NCI-H1105 (cell line): ENCODE results near the gene TOP3A.
A peak's percentile ranks its signal among the peaks of the same experiment; 100 is the strongest.
"Not testable (repeated sequence)": the region's sequence is repeated elsewhere in the genome, so short reads cannot be mapped to it uniquely, and the experiment has no call there.

Experiments used
- DNase-seq: peaks from one replicate; lab custom pipeline; 2025; lab: John Stamatoyannopoulos, UW

The TOP3A gene

DNA sequence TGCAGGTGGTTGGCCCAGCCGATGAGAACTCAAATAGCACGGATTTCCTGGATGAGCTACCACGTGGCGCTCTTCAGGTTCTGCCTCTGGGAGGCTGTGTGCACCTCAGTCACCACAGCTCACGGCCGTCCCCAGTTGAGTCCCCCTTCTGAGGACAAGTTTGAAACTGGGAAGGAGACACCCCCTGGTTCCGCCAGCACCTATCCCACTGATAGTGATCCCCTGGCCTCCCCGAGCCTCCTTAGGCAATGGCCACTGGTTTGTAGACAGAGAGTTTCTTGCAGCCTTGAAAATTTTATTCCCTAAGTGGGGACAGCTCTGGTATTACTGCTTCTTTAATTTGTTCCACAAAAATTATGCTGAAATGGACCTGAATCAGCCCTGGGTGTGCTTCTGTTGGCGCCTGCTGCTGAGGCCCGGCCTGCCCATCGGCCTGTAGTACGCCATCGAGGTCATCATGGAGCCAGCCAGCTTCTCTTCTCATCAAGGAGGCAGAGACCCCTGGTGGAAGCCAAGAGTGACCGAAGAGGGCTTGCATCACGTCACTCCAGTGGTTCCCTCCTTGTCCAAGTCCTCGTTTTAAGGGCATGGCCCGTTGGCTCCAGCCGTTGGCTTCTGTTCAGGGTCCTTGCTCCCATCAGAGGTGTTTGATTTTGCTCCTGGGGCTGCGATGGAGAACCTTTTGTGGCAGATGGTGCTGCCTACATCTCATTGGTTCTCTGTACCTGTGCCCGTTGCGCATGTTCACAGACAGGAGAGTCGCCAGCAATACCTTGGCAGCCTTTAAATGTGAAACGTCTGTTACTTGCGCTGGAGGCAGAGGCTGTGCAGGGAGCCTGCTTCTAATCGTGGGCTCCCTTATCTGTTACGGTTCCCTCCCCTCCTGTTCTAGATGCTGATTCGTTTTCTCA, 9.6 kb upstream of the TOP3A start:
- no peak for DNase-seq

DNA sequence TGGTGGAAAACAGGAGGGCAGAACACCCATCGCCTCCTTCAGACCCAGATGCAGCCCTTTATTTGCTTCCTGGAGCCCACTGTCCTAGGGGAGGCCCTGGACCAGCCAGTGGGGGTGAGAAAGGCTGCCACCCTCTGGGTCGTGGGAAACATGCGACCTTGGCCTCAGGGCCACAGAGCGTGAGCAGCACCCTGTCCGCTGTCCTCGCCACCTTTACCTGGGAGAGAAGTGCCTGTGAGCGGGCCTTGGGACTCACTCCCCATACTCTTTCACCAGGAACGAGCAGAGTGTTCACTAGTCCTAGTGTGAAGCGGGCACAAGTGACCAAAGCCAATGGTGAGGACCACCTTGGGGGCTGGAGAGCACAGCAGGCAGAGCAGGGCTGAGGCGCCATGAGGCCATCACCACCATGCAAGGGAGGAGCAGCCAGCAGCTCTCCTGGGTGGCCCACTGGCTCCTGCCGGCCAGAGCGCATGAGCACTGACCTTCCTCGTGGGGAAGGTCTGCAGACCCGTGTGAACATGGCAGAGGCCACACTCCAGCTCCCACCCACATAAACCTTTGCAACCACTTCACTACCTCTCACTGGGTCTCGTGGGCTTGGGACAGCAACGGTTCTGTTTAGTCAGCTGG, 8.8 kb upstream of the TOP3A start:
- no peak for DNase-seq

DNA sequence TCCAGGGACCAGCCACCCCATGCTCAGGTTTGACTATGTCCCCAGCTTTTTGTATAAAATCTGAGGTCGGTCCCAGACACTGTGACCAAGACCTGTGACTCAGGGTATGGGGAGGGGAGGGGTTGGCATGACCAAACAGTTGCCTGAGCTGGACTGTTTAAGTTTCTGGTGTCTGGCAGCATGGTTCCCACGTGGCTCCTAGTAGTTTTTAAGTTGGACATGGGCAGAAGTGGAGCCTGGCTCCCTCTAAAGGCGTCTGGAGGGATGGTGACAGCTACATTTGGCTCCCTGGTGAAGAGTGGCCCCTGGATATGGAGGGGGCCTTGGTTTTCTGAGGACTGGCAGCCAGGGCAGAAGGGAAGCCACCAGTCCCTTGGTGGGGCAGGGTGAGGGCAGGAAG, 8.2 kb upstream of the TOP3A start:
- no peak for DNase-seq

DNA sequence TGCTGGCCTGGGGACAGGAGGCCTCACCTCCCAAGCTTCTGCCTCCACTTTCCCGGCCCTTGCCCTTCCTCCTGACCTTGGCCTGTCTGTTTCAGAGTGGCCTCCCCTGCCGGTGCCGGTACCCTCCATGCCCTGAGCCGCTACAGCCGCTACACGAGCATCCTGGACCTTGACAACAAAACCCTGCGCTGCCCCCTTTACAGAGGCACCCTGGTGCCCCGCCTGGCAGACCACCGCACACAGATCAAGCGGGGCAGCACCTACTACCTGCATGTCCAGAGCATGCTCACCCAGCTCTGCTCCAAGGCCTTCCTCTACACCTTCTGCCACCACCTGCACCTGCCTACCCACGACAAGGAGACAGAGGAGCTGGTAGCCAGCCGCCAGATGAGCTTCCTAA, 7.7 kb upstream of the TOP3A start:
- DNase-seq, result no peak

DNA sequence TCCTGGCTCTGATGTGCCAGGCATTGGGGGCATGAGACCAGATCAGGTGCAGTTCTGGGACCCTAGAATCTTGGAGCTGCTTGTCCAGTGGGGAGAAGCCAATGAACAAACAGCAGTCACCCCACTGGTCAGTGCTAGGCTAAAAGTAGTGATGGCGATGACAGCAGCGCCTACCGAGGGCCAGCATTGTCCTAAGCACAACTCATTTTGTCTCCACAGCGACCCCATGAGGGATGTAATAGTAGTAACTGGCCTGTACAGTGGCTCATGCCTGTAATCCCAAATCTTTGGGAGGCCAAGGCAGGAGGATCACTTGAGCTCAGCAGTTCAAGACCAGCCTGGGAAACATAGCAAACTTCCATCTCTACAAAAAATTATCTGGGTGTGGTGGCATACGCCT, 6.5 kb upstream of the TOP3A start:
- no peak for DNase-seq

DNA sequence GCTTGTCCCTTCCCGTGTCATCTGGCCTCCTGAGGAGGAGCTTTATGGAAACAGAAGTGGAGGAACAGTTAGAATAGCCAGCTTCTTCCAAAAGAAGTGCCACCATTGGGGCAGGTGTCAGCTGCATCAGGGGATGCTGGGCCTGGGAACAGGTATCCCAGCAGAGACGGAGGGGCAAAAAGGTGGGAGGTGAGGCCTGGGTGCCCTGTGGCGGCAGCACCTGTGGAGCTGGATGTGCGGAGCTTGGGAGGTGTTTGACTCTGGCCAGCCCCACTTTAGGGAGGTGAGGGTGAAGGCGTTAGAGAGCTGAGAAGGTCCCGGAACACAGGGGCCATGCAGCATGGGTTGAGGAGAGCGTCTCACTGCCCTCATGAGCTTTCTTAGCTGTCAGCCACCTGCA, 5.5 kb upstream of the TOP3A start:
- DNase-seq, result no peak

DNA sequence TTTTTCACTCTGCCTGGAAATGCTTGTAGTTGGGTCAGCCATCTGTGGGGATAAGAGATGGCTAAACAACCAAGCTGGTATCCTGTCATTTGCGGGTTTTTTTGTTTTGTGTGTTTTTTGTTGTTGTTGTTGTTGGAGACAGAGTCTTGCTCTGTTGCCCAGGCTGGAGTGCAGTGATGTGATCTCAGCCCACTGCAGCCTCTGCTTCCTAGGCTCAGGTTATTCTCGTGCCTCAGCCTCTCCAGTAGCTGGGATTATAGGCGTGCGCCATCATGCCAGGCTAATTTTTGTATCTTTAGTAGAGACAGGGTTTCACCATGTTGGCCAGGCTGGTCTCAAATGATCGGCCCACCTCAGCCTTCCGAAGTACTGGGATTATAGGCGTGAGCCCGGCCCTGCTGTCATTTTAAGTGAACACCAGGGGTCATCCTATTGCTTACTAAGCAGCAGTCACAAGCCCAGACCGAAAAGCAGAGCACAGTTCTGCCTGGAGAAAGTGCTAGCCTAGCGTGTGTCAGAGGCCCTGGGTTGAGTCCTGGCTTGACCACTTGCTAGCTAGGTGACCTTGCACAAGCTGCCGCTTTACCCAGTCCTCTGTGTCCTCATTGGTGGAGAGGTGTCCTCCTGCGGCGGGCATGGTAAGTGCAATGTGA, 4.9 kb upstream of the TOP3A start:
- peak; percentile 8 for DNase-seq

DNA sequence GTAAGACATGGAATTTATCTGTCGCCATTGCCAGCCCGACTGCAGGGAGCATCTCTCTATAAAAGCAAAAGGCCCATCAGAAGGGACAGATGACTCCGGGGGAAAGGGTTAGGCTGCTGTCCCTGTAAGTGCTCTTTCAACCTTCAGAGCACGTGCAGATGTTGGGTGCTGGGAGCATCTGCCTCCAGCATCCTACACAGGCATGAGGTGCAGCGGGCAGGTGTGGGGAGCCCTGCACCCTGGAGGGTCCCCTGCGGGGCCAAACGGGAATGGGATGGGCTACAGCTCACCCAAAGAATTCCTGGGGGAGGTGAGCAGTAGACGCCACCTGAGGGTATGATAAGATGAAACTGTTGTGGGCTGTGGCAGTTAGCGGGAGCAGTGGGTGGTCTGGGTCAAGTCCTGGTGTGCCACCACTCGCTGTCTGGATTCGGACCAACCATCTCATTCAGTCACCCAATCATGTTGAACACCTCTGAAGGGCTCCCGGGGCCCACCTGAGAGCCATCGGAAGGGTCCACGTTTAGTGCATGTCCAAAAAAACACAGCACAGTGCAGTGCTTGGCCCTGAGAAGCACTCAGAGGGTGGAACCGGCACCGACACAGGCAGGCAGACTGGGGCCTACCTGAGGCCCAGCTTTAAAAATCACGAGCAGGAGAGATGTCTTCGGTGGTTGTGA, 4.1 kb upstream of the TOP3A start:
- DNase-seq, result no peak

DNA sequence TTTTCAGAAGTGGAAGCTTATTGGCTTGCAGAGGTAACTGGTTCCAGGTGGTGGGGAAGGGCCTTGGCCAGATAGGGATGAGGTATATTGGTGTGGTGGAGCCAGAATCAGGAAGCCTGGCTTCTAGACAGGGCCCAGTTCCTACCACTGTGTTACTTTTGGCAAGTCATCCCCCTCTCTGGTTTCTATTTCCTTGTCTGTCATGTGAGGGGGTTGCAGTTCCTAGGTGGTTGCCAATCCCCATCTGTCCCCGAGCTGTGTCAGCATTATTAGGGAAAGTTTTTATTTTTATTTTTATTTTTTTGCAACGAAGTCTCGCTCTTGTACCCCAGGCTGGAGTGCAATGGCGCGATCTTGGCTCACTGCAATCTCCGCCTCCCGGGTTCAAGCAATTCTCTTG, 3.3 kb upstream of the TOP3A start:
- DNase-seq, result no peak

DNA sequence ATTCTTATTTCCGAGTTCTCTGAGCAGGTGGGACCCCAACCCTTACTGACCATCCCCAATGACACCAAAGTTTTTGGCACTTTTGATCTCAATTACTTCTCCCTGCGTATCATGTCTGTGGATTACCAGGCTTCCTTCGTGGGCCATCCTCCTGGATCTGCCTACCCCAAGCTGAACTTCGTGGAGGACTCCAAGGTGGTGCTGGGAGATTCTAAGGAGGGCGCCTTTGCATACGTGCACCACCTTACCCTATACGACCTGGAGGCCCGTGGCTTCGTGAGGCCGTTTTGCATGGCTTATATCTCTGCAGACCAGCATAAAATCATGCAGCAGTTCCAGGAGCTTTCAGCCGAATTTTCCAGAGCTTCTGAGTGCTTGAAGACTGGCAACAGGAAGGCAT, 1.2 kb upstream of the TOP3A start:
- no peak for DNase-seq

DNA sequence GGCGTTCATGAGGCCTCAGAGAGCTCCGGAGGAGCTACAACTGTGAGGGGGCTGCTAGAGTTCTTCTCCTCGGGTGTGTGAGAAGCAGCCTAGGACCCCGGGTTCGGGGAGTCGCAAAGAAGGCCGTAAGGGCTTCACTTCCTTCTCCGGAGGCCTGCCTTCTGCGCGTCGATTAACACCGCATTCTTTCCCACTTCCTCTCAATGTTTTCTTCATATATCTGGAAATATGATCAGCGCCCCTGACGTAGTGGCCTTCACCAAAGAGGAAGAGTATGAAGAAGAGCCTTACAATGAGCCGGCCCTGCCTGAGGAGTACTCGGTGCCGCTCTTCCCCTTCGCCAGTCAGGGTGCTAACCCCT, 748 bp upstream of the TOP3A start:
- no peak for DNase-seq

DNA sequence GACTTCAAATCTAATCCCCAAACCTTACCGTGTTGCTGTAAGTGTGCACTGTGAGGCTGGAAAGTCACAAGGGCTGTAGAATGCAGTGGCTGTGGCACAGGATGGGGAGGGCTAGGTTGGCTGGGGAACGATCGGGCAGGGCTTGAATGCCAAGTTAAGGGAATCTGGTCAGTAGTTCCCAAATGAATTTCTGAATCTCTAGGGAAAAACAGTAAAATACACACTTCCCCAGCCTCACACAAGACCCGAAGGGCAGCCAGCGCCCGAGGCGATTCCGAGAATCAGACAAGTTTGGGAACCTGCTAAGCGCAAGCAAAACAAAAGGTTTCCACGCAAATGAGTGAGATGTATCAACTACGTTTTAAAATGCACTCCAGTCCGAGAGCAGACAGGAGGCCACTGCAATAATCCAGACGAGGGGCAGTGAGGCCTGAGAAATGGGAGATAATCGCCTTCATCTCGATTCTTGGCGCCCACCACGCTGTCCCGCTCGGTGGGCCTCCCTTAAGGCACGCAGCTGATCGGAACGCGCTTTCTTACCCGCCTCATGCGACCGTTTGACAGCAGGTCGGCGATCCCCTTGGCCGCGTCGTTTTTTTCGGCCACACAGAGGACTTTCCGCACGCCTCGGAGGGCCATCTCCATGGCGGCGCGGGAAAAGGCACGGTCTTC, 599 bp downstream of the TOP3A start:
- DNase-seq, result no peak

DNA sequence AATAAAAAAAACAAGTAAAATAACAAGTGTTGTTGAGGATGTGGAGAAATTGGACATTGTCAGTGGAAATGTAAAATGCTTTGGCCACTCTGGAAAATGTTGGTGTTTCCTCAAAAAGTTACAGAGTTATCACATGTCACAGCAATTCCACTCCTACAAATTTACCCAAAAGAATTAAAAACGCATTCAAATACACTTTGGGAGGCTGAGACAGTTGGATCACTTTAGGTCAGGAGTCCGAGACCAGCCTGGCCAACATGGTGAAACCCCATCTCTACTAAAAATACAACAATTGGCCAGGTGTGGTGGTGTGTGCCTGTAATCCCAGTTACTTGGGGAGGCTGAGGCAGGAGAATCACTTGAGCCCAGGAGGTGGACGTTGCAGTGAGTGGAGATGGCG, 5.6 kb downstream of the TOP3A start:
- no peak for DNase-seq

DNA sequence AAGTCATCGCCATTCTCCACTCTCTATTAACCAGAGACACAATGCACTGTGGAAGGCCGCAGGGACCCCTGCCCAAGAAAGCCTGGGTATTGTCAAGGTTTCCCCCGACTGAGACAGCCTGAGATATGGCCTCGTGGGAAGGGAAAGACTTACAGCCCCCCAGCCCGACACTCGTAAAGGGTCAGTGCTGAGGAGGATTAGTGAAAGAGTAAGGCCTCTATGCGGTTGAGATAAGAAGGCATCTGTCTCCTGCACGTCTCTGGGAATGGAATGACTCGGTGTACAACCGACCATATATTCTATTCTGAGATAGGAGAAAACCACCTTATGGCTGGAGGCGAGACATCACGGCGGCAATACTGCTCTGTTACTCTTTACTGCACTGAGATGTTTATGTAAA, 11.6 kb downstream of the TOP3A start:
- not testable (repeated sequence) for DNase-seq

DNA sequence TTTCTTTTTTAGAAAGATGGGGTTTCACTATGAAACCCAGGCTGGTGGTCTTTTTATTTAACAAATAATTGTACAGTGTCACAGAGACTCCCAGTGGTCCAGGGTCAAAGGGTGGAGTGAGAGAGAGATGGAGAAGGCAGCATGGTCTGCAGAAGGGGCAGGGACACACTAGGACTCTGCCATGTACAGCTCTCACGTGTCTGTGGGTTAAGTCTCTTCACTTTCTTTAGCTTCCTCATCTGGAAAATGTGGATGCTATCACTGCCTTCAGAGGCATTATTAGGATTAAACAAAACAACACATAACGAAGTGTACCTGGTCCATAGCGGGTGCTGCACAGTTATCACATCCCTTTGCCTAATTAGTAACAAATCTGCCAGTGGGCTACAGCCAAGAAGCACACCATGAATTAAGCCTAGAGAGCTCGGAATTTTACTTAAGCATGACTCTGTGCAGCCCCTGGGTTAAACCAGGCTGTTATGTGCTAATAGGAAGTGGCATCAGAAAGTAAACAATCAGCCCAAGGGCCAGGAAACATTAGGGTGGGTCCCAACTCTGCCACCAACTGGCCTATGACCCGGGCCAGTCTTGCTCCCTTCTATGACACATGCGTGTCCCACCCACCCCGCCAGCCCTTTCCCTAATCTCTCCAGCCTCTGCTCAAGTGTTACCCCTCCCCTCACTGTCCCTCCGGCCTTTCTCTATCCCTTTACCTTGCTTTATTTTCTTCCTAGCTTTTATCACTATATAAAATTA, 13.9 kb downstream of the TOP3A start:
- no peak for DNase-seq

DNA sequence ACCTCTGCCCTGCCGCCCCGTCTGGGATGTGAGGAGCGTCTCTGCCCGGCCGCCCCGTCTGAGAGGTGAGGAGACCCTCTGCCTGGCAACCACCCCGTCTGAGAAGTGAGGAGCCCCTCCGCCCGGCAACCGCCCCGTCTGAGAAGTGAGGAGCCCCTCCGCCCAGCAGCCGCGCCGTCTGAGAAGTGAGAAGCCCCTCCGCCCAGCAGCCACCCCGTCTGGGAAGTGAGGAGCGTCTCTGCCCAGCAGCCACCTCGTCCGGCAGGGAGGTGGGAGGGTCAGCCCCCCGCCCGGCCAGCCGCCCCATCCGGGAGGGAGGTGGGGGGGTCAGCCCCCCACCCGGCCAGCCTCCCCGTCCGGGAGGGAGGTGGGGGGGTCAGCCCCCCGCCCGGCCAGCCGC, 16.7 kb downstream of the TOP3A start:
- not testable (repeated sequence) for DNase-seq

DNA sequence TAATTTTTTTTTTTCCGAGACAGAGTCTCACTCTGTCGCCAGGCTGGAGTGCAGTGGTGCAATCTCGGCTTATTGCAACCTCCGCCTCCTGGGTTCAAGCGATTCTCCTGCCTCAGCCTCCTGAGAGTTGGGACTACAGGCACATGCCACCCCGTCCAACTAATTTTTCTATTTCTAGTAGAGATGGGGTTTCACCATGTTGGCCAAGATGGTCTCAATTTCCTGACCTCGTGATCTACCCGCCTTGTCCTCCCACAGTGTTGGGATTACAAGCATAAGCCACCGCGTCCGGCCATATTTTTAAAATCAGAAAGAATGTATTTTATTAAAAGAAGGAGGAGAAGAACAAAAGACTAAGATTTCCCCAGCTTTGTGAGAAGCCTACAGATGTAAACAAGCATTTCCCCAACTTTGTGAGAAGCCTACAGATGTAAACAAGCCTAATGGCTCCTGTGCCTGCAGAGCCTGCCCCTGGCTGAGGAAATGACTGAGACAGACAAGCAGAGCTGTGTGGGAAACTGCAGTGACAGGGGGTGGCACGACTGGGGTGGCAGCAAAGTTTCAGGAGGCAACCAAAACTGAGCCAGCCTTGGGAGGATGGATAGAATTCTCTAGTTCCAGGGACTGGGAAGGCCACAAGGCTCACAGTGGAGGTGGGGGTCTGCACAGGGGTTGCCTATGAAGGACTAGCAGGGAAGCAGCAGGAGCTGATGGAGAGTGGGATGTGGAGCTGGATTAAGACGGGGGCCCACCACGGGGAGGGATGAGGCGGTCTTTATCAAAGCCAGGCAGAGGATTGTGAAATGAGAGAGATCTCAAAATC, 22.9 kb downstream of the TOP3A start:
- no peak for DNase-seq

DNA sequence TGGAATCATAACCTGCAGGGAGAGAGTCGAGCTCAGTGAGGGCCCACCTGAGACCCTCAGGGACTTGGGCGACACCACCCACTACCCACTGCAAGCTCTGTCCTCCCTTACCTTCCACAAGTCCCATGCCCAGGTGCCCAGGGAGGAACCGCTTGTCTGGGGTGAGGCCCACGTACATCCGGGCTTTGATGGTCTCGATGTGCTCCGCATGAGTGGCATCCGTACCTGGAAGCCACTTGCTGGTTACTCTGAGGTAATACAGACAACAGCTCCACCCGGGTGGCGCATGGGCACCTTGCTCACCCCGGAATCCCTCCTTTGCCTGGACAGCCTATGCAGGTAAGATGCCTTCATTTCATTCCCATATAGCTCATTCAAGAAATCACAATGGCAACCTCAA, 29.5 kb downstream of the TOP3A start:
- no peak for DNase-seq

DNA sequence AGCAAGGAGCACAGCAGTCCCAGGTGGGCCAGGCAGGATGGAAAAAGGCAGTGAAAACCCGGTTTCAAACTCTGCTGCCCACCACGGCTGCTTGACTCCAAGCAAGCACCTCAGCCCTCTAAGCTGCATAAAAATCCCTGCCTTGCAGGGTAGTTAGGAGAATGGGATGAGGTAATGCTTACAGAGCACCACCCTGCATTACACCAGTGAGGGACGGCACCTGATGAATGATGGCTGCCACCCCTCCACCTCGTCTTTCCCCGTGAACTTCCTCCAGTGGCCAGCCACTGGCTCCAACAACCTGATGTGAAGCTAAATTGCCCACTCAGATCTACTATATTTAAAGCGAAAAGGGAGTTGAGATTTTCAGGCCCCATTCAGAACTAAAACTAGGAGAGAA, 33.0 kb downstream of the TOP3A start:
- no peak for DNase-seq

DNA sequence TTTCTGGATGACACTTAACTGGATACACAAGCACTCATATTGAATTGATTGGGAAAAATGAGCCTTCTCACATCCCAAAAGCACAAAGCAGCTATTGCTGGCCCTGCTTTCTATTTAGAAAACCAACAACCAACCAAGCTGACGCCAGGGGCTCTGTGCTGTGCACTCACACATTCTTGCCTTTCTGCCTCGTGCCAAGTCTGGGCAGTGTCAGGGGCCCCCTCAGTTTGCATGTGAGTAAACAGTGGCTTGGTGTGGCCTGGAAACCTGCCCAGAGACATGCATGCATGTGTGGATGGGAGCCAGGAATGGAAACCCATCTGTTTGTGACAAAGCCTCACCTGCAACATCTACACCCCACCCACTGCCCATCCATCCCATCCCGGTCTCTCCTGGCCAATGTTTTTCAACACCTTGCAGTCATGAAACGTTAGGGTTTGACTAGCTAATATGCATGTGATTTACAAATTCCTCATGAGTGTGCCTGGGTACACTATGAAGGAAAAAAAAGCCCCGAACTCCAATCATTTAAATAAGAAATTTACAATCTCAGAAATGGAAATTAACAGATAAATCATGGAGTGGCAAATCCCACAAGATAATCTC, 33.9 kb downstream of the TOP3A start:
- peak; percentile 92 for DNase-seq
